ENCODE measurements around the gene STRADA.

Gene STRADA

DNA sequence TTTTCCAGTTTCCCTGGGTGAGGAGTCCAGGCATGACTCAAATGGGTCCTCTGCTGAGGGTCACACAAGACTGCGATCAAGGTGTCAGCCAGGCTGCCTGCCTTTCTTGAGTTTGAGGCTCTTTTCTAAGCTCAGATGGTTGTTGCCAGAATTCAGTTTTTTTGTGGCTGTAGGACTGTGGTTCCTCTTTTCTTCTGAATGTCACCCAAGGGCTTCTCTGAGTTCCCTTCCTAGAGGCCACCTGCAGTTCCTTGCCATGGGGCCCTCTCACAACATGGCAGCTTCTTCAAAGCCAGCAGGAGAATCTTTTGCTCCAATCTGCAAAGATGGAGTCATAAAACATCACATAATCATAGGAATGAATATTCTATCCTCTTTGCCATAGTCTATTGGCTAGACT, 59.2 kb downstream of the STRADA start:
- DNase-seq, result no peak

DNA sequence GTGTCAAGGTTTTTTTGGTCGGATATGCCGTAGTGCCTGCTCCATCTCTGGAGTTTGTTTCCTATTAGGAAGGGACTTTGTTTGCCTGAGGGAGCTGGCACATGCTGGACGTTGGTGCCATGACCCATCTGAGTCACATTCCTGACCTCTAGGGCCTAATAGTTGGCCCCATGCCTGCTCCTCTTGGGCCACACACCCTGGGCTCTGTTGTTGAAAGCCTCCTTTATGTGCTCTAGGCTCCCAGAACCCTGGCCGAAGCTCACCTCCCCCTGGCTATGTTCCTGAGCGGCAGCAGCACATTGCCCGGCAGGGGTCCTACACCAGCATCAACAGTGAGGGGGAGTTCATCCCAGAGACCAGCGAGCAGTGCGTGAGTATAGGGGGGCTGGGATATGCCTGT, 60.1 kb downstream of the STRADA start:
- DNase-seq, result no peak

DNA sequence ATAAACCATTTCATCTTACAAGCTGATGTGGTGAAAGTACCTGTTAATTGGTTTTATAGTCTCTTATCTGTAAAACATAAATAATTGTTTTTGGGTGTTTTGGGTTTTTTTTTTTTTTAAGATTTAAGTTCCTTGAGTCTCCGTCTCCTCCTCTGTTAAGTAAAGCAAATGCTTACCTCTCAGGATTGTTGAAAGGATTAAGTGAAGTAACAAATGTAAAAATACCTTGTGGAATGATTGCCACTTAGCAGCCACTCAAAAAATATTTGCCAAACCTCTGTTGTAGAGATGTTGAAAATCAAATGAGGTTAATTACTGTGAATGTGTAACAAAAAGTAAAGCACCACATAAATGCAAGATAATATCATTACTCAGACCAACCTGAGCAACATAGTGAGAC, 60.9 kb downstream of the STRADA start:
- DNase-seq, result no peak

DNA sequence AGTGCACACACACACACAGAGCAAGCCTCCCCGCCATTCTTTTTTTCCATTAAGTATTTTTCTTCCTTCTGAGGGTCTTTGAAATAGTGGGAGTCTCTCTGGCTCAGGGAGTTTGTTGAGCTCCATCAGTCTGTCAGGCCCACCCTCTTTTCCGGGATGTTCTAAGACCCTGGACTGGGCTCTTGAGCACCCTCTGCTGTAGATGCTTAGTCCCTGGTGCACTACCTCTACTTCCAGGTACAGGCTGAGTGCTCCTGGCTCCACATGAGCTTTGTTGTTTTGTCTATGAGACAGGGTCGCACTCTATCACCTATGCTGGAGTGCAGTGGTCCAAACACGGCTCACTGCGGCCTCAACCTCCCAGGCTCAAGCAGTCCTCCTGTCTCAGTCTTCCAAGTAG, 62.4 kb downstream of the STRADA start:
- DNase-seq, result no peak

GRCh38 chr17:63676584-63676983, 65.0 kb downstream of the STRADA start:
- DNase-seq, result no peak

DNA sequence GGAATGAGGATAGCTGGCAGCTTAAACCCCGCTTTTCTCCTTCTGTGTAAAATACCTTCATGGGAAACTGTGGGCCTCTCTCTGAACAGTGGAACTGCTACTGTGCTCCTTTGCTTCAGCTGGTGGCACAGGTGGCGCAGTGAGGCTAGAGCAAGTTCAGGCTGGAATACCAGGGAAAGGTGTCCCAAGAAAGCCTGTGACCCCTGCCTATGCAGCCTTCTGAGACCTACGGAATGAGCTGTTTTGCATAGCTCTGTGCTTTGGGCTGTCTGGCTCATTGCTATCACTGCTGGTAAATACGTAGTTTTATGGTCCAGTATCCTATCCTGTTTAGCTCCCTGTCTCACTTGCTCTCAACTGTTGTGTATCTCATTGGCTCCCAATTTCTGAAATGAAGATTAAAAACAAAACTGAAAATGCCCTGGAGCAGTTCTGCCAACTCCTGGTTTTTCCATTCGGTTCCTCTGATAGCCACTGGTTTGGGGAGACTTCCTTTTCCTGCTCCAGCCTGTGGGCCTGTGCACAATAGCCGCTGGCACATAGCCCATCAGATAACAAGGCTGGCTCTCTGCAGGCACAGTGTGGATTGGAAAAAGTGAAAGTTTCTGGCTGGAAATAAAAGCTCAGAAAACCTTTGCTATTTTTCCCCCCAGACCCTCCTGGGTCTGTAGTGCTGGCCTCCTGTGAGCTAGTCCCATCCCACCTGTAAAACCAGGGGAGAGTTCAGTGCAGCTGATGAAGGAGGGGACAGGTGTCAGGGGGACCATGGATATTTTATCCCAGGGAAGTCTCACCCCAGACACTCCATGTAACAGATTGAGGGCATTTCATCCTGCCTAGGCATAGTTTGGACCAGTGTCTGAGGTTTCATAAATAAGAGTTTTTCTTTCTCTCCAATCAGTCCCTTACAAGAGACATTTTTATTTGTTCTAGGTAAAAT, 65.7 kb downstream of the STRADA start:
- DNase-seq, result no peak

GRCh38 chr17:63675231-63675606, 66.4 kb downstream of the STRADA start:
- DNase-seq, result no peak

DNA sequence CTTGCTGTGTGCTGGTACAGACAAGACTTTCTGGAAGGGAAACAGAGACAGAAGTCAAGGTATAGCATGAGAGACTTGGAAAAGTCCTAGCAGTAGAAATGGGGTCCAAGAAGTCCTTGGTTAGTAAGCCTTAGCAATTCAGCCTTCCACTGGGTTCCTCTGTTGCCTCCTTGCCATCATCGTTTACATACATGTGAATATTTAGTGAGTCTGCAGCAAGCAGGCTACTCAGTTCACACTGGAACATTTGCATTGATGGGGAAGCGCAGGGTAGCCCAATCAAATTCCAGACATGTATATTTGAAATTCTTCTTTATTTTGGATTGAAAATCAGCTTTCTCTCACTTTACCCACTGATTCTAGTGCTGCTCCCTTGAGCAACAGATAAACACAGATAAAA, 68.7 kb downstream of the STRADA start:
- no peak for DNase-seq

DNA sequence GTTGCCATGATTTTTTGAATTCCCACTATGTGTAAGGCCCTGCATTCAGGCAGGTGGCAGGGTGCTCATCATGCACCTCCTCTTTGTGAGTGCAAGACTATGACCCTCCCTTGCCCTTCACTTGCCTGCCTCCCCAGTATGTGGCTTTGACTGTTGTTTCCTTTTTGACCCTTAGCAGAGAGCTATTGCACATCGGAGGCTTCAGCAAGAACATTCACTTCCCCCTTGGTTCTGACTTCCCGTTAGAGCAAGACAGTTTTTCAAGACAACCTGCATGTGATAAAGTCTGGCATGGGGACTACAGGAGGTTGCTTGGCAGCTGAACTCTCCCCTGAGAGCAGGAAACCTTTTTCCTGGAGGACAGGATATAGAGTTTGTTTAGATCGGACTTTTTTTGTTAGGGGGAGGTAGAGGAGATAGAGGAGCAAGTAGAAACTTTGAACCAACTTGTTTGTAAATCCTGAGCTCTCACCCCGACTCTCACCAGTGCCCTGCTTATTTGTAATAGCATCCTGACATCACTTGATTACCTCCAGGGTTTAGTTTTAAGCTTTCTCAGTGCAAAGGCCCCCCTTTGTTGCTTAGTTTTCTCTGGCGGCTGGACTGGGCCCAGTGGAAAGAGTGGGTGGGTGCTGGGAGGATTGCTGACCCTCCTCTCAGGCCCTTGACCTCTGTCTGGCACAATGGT, 75.9 kb downstream of the STRADA start:
- no peak for DNase-seq

GRCh38 chr17:63659850-63660249, 81.7 kb downstream of the STRADA start:
- no peak for DNase-seq

DNA sequence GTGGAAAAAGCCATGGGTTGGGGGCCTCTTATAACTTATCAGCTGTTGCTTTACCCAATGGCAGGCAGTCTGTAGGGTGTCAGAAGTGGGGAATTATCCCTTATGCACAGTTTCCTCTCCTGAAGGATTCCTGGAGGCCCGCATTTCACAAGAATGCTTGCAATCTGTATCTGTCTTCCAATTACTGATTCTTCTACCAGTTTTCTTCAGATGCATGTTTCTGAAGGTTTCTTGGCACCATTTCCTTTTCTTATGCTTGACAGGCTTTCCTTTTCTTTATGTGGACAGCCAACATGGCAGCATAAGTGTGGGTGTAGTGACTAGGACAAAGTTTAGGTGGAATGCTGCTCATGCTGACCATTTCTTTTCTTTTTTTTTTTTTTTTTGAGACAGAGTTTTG, 83.2 kb downstream of the STRADA start:
- no peak for DNase-seq

DNA sequence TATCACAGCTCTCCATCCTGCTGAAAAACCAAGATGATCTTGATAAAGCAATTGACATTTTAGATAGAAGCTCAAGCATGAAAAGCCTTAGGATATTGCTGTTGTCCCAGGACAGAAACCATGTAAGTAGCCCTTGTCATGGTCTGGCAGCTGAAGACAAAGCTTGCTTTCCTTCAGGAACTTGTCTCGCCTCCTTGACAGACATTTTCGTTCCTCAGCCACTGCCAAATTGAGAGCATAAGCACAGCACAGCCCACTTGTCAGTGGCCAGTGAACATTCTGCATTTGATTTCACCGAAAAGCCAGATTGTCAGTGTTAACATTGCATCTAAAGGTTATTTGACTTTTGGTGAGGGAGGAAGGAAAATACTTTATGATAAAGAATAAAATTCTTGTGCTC, 83.8 kb downstream of the STRADA start:
- DNase-seq, result no peak

DNA sequence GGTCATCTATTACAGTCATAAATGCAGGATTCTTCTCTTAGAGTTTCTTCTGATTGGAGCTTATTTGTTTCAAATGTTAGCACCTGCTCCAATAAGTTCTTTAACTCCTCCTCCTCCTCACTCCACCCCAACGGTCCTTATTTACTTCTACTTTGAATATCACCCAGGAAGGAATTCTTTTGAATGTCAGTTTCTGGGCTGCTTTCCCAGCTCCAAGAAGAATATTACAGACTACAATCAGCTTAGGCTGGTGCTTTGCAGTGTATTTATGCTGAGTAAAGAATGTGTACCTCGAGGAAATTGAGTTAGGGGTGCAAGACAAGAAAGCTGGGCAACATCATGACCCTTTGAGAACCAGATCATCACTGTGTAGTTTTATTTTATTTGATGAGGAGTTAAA, 88.5 kb downstream of the STRADA start:
- DNase-seq, result no peak

All from NCI-H1417 treated with DMSO at 0.1 percent for 48 hours (cell line).